ENCODE measurements around the gene FBXO31. TPM values are rescaled to one million over a fixed set of nuclear protein-coding genes. Genes with fewer than 3 reads are reported as not detected.

FBXO31 gene
- total and polyA plus RNA-seq, 2 of the 13 experiments (the other 11 are each of a cell fraction or from before 2014, with no cell fraction given) = 92.4 to 101 TPM

DNA sequence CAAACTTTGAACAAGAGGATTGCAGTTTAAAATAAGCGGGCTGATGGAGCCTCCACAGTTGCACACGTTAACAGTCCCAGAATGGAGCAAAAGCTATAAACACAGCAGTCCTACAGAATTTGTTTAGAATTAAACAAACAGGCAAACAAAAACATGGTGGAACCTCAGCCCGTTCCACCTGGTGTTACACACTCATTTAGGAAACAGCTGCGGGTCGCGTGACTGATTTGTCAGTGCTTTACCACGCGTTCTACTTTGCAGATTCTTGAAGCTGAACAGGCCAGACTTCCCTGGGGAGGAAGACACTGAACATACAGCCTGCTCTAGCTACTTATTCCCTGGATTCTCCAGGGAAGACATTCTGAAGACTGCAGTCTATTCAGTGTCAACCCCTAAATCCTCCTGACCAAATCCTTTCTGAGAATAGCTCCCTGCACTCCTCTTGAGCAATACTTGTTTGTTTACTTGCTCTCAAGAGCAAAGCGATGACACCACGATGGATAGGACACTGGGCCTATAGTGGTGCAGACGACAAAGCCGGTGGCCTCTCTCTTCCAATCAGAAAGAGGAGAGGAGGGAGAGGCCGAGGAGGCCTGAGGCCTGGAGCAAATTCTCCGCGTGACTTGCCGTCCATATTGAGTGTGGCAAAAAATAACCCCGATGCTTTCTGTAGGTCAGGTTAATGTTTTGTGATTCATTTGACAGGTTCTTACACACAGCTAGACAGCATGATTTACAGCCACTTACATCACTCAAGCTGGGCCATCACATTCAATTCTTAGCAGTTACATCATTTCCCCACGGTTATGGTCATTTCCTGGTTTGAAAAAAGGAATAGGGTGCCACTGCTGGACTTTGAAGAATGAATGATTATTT, 4.6 kb upstream of the FBXO31 start (continued):
- TF ChIP-seq, protein P1, sequence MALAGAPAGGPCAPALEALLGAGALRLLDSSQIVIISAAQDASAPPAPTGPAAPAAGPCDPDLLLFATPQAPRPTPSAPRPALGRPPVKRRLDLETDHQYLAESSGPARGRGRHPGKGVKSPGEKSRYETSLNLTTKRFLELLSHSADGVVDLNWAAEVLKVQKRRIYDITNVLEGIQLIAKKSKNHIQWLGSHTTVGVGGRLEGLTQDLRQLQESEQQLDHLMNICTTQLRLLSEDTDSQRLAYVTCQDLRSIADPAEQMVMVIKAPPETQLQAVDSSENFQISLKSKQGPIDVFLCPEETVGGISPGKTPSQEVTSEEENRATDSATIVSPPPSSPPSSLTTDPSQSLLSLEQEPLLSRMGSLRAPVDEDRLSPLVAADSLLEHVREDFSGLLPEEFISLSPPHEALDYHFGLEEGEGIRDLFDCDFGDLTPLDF (CRISPR knock-in tag; IDR thresholded peaks at IDR 0.05) = no peak; the same call in 1 of the 2 replicates
- TF ChIP-seq PPARG (CRISPR knock-in tag; conservative IDR thresholded peaks at IDR 0.05) = peak; percentile 83
- no peak for TF ChIP-seq ZFP36 (IDR thresholded peaks at IDR 0.05; ENCODE audit: borderline replicate concordance, low read depth, low read length, partially characterized antibody)
- peak; percentile 69; the same call in 1 of the 2 replicates for TF ChIP-seq ZNF788 (CRISPR knock-in tag; IDR thresholded peaks at IDR 0.05; ENCODE audit: borderline replicate concordance)
- peak; percentile 97 for TF ChIP-seq FOXA3 (CRISPR knock-in tag; IDR thresholded peaks at IDR 0.05)
- TF ChIP-seq, protein P2, sequence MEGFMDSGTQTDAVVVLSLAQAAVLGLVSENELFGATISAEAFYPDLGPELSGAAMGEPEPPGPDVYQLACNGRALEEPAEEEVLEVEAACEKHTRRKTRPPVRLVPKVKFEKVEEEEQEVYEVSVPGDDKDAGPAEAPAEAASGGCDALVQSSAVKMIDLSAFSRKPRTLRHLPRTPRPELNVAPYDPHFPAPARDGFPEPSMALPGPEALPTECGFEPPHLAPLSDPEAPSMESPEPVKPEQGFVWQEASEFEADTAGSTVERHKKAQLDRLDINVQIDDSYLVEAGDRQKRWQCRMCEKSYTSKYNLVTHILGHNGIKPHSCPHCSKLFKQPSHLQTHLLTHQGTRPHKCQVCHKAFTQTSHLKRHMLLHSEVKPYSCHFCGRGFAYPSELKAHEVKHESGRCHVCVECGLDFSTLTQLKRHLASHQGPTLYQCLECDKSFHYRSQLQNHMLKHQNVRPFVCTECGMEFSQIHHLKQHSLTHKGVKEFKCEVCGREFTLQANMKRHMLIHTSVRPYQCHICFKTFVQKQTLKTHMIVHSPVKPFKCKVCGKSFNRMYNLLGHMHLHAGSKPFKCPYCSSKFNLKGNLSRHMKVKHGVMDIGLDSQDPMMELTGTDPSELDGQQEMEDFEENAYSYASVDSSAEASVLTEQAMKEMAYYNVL (CRISPR knock-in tag; IDR thresholded peaks at IDR 0.05; ENCODE audit: borderline replicate concordance) = no peak
- no peak for TF ChIP-seq POLR2AphosphoS2 (IDR thresholded peaks at IDR 0.05; ENCODE audit: low read depth, low read length)
- peak; percentile 95; the same call in 1 of the 2 replicates for TF ChIP-seq ZKSCAN8 (CRISPR knock-in tag; IDR thresholded peaks at IDR 0.05; ENCODE audit: borderline replicate concordance)
- TF ChIP-seq, protein P3, sequence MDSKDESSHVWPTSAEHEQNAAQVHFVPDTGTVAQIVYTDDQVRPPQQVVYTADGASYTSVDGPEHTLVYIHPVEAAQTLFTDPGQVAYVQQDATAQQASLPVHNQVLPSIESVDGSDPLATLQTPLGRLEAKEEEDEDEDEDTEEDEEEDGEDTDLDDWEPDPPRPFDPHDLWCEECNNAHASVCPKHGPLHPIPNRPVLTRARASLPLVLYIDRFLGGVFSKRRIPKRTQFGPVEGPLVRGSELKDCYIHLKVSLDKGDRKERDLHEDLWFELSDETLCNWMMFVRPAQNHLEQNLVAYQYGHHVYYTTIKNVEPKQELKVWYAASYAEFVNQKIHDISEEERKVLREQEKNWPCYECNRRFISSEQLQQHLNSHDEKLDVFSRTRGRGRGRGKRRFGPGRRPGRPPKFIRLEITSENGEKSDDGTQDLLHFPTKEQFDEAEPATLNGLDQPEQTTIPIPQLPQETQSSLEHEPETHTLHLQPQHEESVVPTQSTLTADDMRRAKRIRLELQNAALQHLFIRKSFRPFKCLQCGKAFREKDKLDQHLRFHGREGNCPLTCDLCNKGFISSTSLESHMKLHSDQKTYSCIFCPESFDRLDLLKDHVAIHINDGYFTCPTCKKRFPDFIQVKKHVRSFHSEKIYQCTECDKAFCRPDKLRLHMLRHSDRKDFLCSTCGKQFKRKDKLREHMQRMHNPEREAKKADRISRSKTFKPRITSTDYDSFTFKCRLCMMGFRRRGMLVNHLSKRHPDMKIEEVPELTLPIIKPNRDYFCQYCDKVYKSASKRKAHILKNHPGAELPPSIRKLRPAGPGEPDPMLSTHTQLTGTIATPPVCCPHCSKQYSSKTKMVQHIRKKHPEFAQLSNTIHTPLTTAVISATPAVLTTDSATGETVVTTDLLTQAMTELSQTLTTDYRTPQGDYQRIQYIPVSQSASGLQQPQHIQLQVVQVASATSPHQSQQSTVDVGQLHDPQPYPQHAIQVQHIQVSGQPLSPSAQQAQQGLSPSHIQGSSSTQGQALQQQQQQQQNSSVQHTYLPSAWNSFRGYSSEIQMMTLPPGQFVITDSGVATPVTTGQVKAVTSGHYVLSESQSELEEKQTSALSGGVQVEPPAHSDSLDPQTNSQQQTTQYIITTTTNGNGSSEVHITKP (CRISPR knock-in tag; IDR thresholded peaks at IDR 0.05; ENCODE audit: low read depth) = peak; percentile 77; the same call in 1 of the 2 replicates
- TF ChIP-seq ZNF333 (CRISPR knock-in tag; IDR thresholded peaks at IDR 0.05; ENCODE audit: borderline replicate concordance) = no peak
- no peak for TF ChIP-seq ESRRA (CRISPR knock-in tag; IDR thresholded peaks at IDR 0.05; ENCODE audit: low read depth)
- TF ChIP-seq ZNF577 (CRISPR knock-in tag; IDR thresholded peaks at IDR 0.05; ENCODE audit: borderline replicate concordance, low read depth) = no peak
- TF ChIP-seq ZNF652 (CRISPR knock-in tag; IDR thresholded peaks at IDR 0.05; ENCODE audit: borderline replicate concordance, low read depth) = no peak; the same call in 1 of the 2 replicates
- TF ChIP-seq ZNF530 (CRISPR knock-in tag; IDR thresholded peaks at IDR 0.05; ENCODE audit: low read depth) = no peak
- peak; percentile 78; the same call in 1 of the 2 replicates for TF ChIP-seq RXRA (CRISPR knock-in tag; IDR thresholded peaks at IDR 0.05)
- TF ChIP-seq ATM (IDR thresholded peaks at IDR 0.05; ENCODE audit: borderline replicate concordance) = peak; percentile 81; the same call in 1 of the 2 replicates
- TF ChIP-seq, protein P4, sequence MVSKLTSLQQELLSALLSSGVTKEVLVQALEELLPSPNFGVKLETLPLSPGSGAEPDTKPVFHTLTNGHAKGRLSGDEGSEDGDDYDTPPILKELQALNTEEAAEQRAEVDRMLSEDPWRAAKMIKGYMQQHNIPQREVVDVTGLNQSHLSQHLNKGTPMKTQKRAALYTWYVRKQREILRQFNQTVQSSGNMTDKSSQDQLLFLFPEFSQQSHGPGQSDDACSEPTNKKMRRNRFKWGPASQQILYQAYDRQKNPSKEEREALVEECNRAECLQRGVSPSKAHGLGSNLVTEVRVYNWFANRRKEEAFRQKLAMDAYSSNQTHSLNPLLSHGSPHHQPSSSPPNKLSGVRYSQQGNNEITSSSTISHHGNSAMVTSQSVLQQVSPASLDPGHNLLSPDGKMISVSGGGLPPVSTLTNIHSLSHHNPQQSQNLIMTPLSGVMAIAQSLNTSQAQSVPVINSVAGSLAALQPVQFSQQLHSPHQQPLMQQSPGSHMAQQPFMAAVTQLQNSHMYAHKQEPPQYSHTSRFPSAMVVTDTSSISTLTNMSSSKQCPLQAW (CRISPR knock-in tag; IDR thresholded peaks at IDR 0.05) = peak; percentile 98
- TF ChIP-seq ZNF331 (CRISPR knock-in tag; IDR thresholded peaks at IDR 0.05) = peak; percentile 69
- peak in 1 of 2 experiments; percentile 82; a peak in 2 of 4 replicates for TF ChIP-seq KLF16 (CRISPR knock-in tag; IDR thresholded peaks at IDR 0.05)
- no peak for TF ChIP-seq ZNF3 (CRISPR knock-in tag; IDR thresholded peaks at IDR 0.05)

Data from HepG2 (cell line).